Measurements from ENCODE around the gene SLC35G2. TPM values are rescaled to one million over a fixed set of nuclear protein-coding genes. Genes with fewer than 3 reads are reported as not detected.

Gene SLC35G2
- total RNA-seq (2012; rRNA removed) (6.6 and 8.6 TPM in 2 replicates), polyA plus RNA-seq (2012; rRNA removed) (5.9 and 7.0 TPM in 2 replicates), Bru-seq, nascent RNA (percentile 78 among the genes with signal in this experiment), BruChase-seq, experiment 1, labeled RNA remaining after a 6-hour chase (percentile 90 among the genes with signal in this experiment), BruChase-seq, experiment 2, labeled RNA remaining after a 2-hour chase (percentile 87 among the genes with signal in this experiment)
- polyA plus RNA-seq (2012; cell fraction: cytosol; rRNA removed) = 2.0 and 2.3 TPM in 2 replicates
- polyA plus RNA-seq (2012; cell fraction: nucleus; rRNA removed; ENCODE audit: low replicate concordance) = 2.6 and 15.7 TPM in 2 replicates
- long read RNA-seq, transcript SLC35G2-201 (2 exons, 1,577 nt) = major isoform, 10 of 21 reads
- long read RNA-seq, transcript SLC35G2-202 (2 exons, 2,060 nt) = minor isoform, 7 of 21 reads
- long read RNA-seq, partial matches to known transcripts = 0 of 21 reads
- long read RNA-seq, other reads (novel, unspliced or antisense) = 4 of 21 reads

GRCh38 chr3:136818769-136819391 is at the start of gene SLC35G2:
Gene SLC35G2 (plus strand): TSS chr3:136819126. CDS start chr3:136854461, 35,335 bp downstream.
- H3K27me3 ChIP-seq (ENCODE audit: control insufficient read depth, insufficient read depth, low read length) = no peaks in the 10 kb centered on the region
- 0 out of 2 replicates have a peak, but pooled peaks cover 10% of the 10 kb centered on the region for H3K9me1 ChIP-seq (ENCODE audit: insufficient read depth, low read length)
- H2AK9ac ChIP-seq (replicated peaks; ENCODE audit: low read depth, low read length, poor library complexity) = peak within 1 kb of the TSS; percentile 81
- intact Hi-C loops (cut with micrococcal nuclease) (loop anchor here (1.0 to 2.0 kb wide), 3 partner anchors 32 to 195 kb away; partner anchors contain the start of gene STAG1), in situ Hi-C loops (cut with MboI; ENCODE audit: low sequenced_read_pairs) (no loop called here), dilution Hi-C loops (cut with HindIII; ENCODE audit: low sequenced_read_pairs, unreplicated experiment) (no loop called here)
- H3K4me2 ChIP-seq (ENCODE audit: low read depth, low read length) = peak within 1 kb of the TSS; percentile 93
- H3K18ac ChIP-seq (ENCODE audit: low read depth, low read length) = peak within 1 kb of the TSS; percentile 30
- peak within 1 kb of the TSS; percentile 54 for H2BK120ac ChIP-seq (ENCODE audit: low read depth, low read length)
- H3K14ac ChIP-seq (replicated peaks; ENCODE audit: low read depth, low read length) = peak within 1 kb of the TSS; percentile 81
- H3K27ac ChIP-seq (ENCODE audit: insufficient read depth, low read length) = peak within 1 kb of the TSS; percentile 75
- H4K20me1 ChIP-seq (ENCODE audit: insufficient read depth, low read length) = peaks cover 11% of the 10 kb centered on the region
- H3K4me1 ChIP-seq (ENCODE audit: control insufficient read depth, insufficient read depth, low read length) = peaks cover 4% of the 10 kb centered on the region
- H3K4me3 ChIP-seq (ENCODE audit: insufficient read depth, low read depth, low read length) = peak within 1 kb of the TSS; percentile 48
- ChIA-PET POLR2A (ENCODE audit: unreplicated experiment) (no interaction called here), CTCF (no interaction called here)
- peak within 1 kb of the TSS; percentile 82 for H3K4ac ChIP-seq (ENCODE audit: low read depth, low read length)
- H4K91ac ChIP-seq (ENCODE audit: insufficient read depth, low read depth, low read length) = peak within 1 kb of the TSS; percentile 72
- peaks cover 5 to 19% of the 10 kb centered on the region in 2 experiments for H3K79me1 ChIP-seq (ENCODE audit: low read depth in 1 of 2, low read length in 2 of 2)
- H3K9me3 ChIP-seq (ENCODE audit: control insufficient read depth, insufficient read depth, low read length) = no peaks in the 10 kb centered on the region
- peak within 1 kb of the TSS; percentile 75 for H2BK20ac ChIP-seq (ENCODE audit: low read depth, low read length)
- H3K56ac ChIP-seq (ENCODE audit: extremely low read depth, insufficient read depth, low read length) = peak within 1 kb of the TSS; percentile 72
- peak within 1 kb of the TSS; percentile 33; the same call in 2 of the 3 replicates for H2BK15ac ChIP-seq (ENCODE audit: low read depth, low read length)
- peak within 1 kb of the TSS; percentile 33; the same call in 1 of the 2 replicates for H2AK5ac ChIP-seq (ENCODE audit: low read depth, low read length)
- peak within 1 kb of the TSS; percentile 18; the same call in 1 of the 2 replicates for H4K5ac ChIP-seq (ENCODE audit: low read depth, low read length)
- peak within 1 kb of the TSS; percentile 51 for H3K9ac ChIP-seq (ENCODE audit: low read depth, low read length)
- DNase-seq (peak; percentile 52), ATAC-seq (ENCODE audit: low read depth) (peak; percentile 79)
- no TSS peak for BruUV-seq (replicated peaks)
- peak within 1 kb of the TSS; percentile 95 for H2AFZ ChIP-seq (replicated peaks; ENCODE audit: low read length, poor library complexity)
- peak within 1 kb of the TSS; percentile 87 for H3K23ac ChIP-seq (ENCODE audit: low read depth, low read length)
- peak within 1 kb of the TSS; percentile 69 for H2BK5ac ChIP-seq (ENCODE audit: low read depth, low read length, poor library complexity, severe bottlenecking)
- H4K8ac ChIP-seq (ENCODE audit: low read depth in 2 of 2, low read length in 2 of 2) = peak within 1 kb of the TSS; percentile 74 to 82
- no peak for TF ChIP-seq SMC3 (IDR thresholded peaks at IDR 0.05; ENCODE audit: low read depth, low read length)
- TF ChIP-seq POLR2A (IDR thresholded peaks at IDR 0.05; ENCODE audit: low read depth, low read length) = peak; percentile 12; the same call in 1 of the 2 replicates
- 0 out of 2 replicates have a peak, but pooled peaks have one; percentile 4 for TF ChIP-seq CTCF (conservative IDR thresholded peaks at IDR 0.05; ENCODE audit: low read depth, low read length)
- peak; percentile 71; the same call in 1 of the 2 replicates for TF ChIP-seq MAZ (IDR thresholded peaks at IDR 0.05; ENCODE audit: borderline replicate concordance, low read depth, low read length)
- WGBS, 2 experiments (ENCODE audit: extremely low coverage in 2 of 2, insufficient read length in 1 of 2) = 0% methylated on average over 11 of the region's 60 CpGs; no CpG with 5 or more reads in 1 of the 2 experiments
- H3K36me3 ChIP-seq (ENCODE audit: control insufficient read depth, insufficient read depth, low read length) = no peaks in the 10 kb centered on the region

All from IMR-90 (cell line).